Tibial nerve (tissue), 4 donors: ENCODE data around the gene DYRK1B.

Experiments used
- CTCF ChIP-seq, 5 experiments: fragments of 200-600 bp in 3 of 5; fragments of 450-650 bp in 2 of 5; sonication (generic) in 3 of 5; IDR thresholded peaks; one replicate each; pipeline ENCODE4 v1.5.1; 2016 to 2019; ENCODE audit warnings: antibody characterized with exemption in 5 of 5, mild to moderate bottlenecking in 3 of 5, moderate library complexity in 2 of 5
- EP300 ChIP-seq, 2 donors: sonication (generic); formaldehyde crosslinking; IDR thresholded peaks; one replicate each; pipeline ENCODE4 v1.6.1; 2017; ENCODE audit warnings: antibody characterized with exemption in 2 of 2, mild to moderate bottlenecking in 1 of 2
- POLR2A ChIP-seq, 2 donors: fragments of 450-650 bp; IDR thresholded peaks; one replicate each; pipeline ENCODE4 v1.6.1; 2017; ENCODE audit warnings: antibody characterized with exemption in 2 of 2, mild to moderate bottlenecking in 2 of 2, moderate library complexity in 2 of 2

- TF ChIP-seq CTCF (IDR thresholded peaks at IDR 0.05) (no peak), EP300 (IDR thresholded peaks at IDR 0.05) (no peak), POLR2A (IDR thresholded peaks at IDR 0.05) (no peak)
Measured at GRCh38 chr19:39837978-39838377, 4.0 kb upstream of the DYRK1B start.
